Adipocyte (in vitro differentiated cells): ENCODE results near the gene MSH4.

Experiments used
- DNase-seq: peaks from one replicate; pipeline ENCODE4 v3.0.0-alpha.2; 2015; ENCODE audit warnings: low read depth
- H3K27me3 ChIP-seq: replicated peaks from 2 replicates; pipeline ENCODE4 v1.7.0; 2013; ENCODE audit warnings: mild to moderate bottlenecking, low read length, moderate library complexity; ENCODE audit not compliant: control insufficient read depth, insufficient read depth
- H3K36me3 ChIP-seq: 2 replicates; pipeline ENCODE4 v1.7.0; 2013; ENCODE audit warnings: low read length, mild to moderate bottlenecking, moderate library complexity; ENCODE audit not compliant: control insufficient read depth, insufficient read depth, severe bottlenecking
- H3K4me1 ChIP-seq: 2 replicates; pipeline ENCODE4 v1.7.0; 2013; ENCODE audit warnings: mild to moderate bottlenecking, low read length, moderate library complexity; ENCODE audit not compliant: control insufficient read depth, insufficient read depth
- H3K4me3 ChIP-seq: 2 replicates; pipeline ENCODE4 v1.7.0; 2013; ENCODE audit warnings: mild to moderate bottlenecking, low read length, moderate library complexity
- H3K9ac ChIP-seq: 2 replicates; pipeline ENCODE4 v1.7.0; 2013; ENCODE audit warnings: mild to moderate bottlenecking, low read length, moderate library complexity
- H3K9me3 ChIP-seq: 2 replicates; pipeline ENCODE4 v1.7.0; 2013; ENCODE audit warnings: mild to moderate bottlenecking, low read length, moderate library complexity; ENCODE audit not compliant: control insufficient read depth

Gene MSH4

DNA sequence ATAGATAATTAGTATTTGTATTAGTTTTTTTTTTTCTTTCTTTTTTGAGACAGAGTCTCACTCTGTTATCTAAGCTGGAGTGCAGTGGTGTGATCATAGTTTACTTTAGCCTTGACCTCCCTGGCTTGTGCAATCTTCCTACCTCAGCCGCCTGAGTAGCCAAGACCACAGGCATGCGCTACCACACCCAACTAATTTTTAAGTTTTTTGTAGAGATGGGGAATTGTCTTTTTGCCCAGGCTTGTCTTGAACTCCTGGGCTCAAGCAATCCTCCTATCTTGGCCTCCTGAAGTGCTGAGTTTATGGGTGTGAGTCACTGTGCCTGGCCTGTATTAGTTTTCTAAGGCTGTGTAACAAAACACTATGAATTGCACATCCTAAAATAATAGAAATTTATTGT, 58.3 kb downstream of the MSH4 start:
- Histone ChIP-seq H3K9ac (no peak overlapping the region), H3K27me3 (no peaks in the 10 kb centered on the region), H3K4me1 (no peaks in the 10 kb centered on the region), H3K36me3 (no peaks in the 10 kb centered on the region), H3K9me3 (no peaks in the 10 kb centered on the region), H3K4me3 (no peak overlapping the region)
- peak; percentile 43 for DNase-seq

DNA sequence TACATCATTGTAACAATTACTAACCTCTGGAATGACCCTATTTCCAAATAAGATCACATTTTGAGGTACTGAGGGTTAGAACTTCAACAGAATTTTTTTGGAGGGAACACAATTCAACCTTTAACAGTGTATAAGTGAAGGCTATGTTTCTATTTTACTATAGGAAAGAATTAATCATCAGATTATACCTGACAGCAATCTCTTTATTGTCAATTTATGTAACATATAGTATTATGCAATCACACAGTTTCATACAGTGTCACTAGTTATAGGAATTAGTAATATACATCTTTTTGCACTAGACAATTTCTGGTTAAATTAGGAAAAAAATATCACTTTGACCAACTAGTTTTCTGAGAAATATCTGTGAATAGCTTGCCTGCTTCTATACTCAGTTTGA, 59.1 kb downstream of the MSH4 start:
- Histone ChIP-seq H3K4me1 (no peaks in the 10 kb centered on the region), H3K27me3 (no peaks in the 10 kb centered on the region), H3K36me3 (no peaks in the 10 kb centered on the region), H3K9me3 (no peaks in the 10 kb centered on the region), H3K9ac (no peak overlapping the region), H3K4me3 (no peak overlapping the region)
- DNase-seq: no peak

DNA sequence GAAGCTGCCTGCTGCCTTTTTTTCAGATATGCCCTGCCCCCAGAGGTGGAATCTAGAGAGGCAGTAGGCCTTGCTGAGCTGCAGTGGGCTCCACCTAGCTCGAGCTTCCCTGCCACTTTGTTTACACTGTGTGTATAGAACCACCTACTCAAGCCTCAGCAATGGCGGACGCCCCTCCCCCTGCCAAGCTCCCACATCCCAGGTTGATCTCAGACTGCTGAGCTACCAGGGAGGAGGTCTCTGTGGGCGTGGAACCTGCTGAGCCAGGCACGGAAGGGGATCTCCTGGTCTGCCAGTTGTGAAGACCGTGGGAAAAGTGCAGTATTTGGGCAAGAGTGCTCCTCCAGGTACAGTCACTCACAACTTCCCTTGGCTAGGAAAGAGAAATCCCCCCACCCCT, 65.1 kb downstream of the MSH4 start:
- no peak overlapping the region for H3K9ac ChIP-seq
- no peak overlapping the region for H3K4me3 ChIP-seq
- no peak for DNase-seq
- H3K36me3 ChIP-seq: no peaks in the 10 kb centered on the region
- no peaks in the 10 kb centered on the region for H3K27me3 ChIP-seq
- no peaks in the 10 kb centered on the region for H3K9me3 ChIP-seq
- no peaks in the 10 kb centered on the region for H3K4me1 ChIP-seq

DNA sequence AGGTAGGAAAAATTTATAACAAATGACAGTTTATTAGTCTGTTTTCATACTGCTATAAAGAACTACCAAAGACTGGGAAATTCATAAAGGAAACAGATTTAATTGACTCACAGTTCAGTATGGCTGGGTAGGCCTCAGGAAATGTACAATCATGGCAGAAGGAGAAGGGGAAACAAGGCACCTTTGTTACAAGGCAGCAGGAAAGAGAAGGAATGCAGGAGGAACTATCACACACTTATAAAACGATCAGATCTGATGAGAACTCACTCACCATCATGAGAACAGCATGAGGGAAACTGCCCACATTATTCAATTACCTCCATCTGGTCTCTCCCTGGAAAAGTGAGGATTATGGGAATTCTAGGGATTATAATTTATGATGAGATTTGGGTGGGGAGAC, 74.3 kb downstream of the MSH4 start:
- Histone ChIP-seq H3K4me3 (no peak overlapping the region), H3K27me3 (no peaks in the 10 kb centered on the region), H3K4me1 (no peaks in the 10 kb centered on the region), H3K9me3 (no peaks in the 10 kb centered on the region), H3K36me3 (no peaks in the 10 kb centered on the region), H3K9ac (no peak overlapping the region)
- no peak for DNase-seq

DNA sequence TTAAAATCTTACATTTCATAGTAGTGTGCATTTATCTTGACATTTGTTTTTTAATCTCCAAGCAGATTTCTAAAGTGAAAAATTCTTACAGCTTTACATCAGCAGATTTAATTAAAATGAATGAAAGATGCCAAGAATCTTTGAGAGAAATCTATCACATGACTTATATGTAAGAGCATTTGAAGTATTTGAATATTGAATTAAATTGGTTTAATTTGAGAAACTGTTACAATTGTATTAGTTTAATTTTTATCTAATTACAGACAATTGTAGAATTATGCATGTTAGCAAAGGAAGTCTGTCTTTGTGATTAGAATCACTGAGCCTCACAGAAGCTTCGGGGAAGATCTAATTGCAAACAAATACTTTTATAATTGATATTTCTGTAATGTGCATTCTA, 83.3 kb downstream of the MSH4 start:
- DNase-seq: no peak
- no peaks in the 10 kb centered on the region for H3K4me1 ChIP-seq
- no peak overlapping the region for H3K9ac ChIP-seq
- no peaks in the 10 kb centered on the region for H3K9me3 ChIP-seq
- no peaks in the 10 kb centered on the region for H3K27me3 ChIP-seq
- no peaks in the 10 kb centered on the region for H3K36me3 ChIP-seq
- no peak overlapping the region for H3K4me3 ChIP-seq

DNA sequence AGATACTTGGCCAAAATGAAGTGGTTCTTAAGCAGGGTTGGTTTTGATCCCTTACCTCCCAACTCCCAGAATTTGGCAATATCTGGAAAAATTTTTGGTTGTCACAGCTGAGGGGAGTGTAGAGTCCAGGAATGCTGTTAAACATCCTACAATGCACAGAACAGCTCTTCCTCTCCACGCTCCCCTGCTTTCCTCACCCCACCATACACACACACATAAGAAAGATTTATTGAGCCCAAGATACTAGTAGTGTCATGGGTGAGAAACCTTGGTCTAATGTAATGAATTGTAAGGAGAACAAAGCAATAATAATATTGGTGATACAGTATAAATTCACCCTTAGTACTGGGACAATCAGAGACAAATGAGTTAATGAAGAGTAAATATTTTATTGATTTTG, 87.8 kb downstream of the MSH4 start:
- Histone ChIP-seq H3K36me3 (no peaks in the 10 kb centered on the region), H3K9ac (no peak overlapping the region), H3K9me3 (no peaks in the 10 kb centered on the region), H3K4me1 (no peaks in the 10 kb centered on the region), H3K27me3 (no peaks in the 10 kb centered on the region), H3K4me3 (no peak overlapping the region)
- no peak for DNase-seq

DNA sequence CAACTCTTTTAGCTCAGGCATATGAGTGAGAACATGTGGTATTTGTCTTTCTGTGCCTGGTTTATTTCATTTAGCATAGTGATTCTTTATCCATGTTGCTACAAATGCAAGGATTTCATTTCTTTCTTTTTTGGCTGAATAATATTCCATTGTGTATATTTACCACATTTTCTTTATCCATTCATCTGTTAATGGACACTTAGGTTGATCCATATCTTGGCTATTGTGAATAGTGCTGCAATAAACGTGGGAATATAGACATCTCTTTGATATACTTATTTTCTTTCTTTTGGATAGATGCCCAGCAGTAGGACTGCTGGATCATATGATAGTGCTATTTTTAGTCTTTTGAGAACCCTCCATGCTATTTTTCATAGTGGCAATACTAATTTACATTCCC, 104.7 kb downstream of the MSH4 start:
- no peak for DNase-seq

DNA sequence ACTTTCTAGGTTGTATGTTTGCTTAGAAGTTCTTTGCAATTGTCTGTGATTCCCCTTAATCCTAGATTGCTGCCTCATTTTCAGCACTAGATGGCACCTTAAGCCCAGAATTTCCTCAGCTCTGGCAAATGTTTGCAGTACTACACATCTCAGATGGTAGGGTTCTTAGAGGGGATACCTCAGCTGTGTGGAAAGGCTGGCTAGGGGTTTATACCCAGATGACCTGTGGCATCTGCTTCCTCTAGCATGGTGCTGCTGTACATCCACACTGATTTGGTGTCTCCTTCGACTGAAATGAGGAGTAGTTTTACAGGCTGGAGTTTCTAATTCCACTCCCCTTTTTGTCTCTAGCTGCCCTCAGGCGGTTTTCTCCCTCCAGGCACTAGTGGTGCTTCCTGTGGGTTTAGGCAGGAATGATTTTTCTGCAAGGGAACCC, 112.1 kb downstream of the MSH4 start:
- no peaks in the 10 kb centered on the region for H3K36me3 ChIP-seq
- DNase-seq: peak; percentile 80
- H3K4me3 ChIP-seq: no peak overlapping the region
- H3K9me3 ChIP-seq: peaks cover 4% of the 10 kb centered on the region
- H3K27me3 ChIP-seq: no peaks in the 10 kb centered on the region
- H3K9ac ChIP-seq: no peak overlapping the region
- H3K4me1 ChIP-seq: no peaks in the 10 kb centered on the region

More for the DNA sequence above, 104.7 kb downstream of the MSH4 start:
- Histone ChIP-seq H3K36me3 (no peaks in the 10 kb centered on the region), H3K9ac (no peak overlapping the region), H3K9me3 (peaks cover 2% of the 10 kb centered on the region), H3K27me3 (no peaks in the 10 kb centered on the region), H3K4me3 (no peak overlapping the region), H3K4me1 (no peaks in the 10 kb centered on the region)

DNA sequence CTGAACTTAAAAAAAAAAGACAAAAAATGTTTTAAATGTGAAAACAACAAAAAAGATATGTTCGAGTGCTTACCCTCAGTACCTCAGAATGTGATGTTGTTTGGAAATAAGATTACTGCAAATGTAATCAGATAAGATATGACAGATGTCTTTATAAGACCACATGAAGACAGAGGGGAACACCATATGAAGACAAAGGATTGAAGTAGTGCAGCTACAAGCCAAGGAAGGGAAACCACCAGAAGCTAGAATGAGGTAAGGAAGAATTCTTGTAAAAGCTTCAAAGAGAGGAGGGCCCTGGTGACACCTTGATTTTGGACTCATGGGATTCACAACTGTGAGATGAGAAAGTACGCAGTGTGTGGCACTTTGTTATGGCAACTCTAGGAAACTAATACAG, 120.2 kb downstream of the MSH4 start:
- Histone ChIP-seq H3K9me3 (no peaks in the 10 kb centered on the region), H3K4me3 (no peak overlapping the region), H3K4me1 (no peaks in the 10 kb centered on the region), H3K36me3 (no peaks in the 10 kb centered on the region), H3K27me3 (no peaks in the 10 kb centered on the region), H3K9ac (no peak overlapping the region)
- no peak for DNase-seq

DNA sequence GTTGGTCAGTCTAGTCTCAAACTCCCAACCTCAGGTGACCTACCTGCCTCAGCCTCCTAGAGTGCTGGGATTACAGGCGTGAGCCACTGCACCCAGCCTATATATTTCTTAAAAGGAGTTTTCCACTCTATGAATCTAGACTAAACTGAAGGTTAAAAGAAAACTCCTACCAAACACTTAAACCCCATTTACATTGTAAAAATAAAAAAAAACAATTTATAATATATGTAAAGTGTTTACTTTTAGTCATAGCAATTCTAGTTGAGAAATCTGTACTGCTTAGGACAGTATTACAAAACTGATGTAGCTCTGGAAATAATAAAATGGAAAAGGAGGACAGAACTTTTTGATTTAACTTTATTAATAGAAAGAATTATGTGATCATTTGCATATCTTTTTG, 126.0 kb downstream of the MSH4 start:
- H3K9me3 ChIP-seq: peaks cover 2% of the 10 kb centered on the region
- no peak overlapping the region for H3K9ac ChIP-seq
- no peaks in the 10 kb centered on the region for H3K36me3 ChIP-seq
- H3K4me1 ChIP-seq: no peaks in the 10 kb centered on the region
- DNase-seq: peak; percentile 48
- H3K27me3 ChIP-seq: no peaks in the 10 kb centered on the region
- no peak overlapping the region for H3K4me3 ChIP-seq

DNA sequence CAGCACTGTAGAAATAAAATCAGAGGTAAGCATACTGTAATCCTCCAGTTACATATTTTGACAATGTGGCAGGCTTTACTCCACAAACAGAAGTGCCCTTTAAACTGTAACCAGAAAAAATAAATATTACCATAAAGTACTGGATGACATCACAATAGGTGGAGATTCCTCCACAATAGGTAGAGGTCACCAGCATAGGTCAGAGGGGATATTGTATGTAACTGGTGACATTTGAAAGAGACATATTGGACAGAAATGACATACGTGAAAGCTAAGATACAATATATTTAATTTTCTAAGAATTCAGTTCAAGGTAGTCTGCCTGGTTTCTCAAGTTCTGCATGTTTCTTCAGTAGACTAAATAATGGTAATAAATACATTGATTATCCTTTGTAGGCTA, 135.6 kb downstream of the MSH4 start, which contains the start of gene ASB17:
ASB17 (minus strand) TSS at position 101 of the 400 bp plus-strand sequence. CDS start 113 bp downstream, outside the sequence.
- Histone ChIP-seq H3K36me3 (no peaks in the 10 kb centered on the region), H3K4me1 (no peaks in the 10 kb centered on the region), H3K27me3 (no peaks in the 10 kb centered on the region), H3K4me3 (no peak within 1 kb of the TSS), H3K9me3 (no peaks in the 10 kb centered on the region), H3K9ac (no peak within 1 kb of the TSS)
- no peak for DNase-seq

DNA sequence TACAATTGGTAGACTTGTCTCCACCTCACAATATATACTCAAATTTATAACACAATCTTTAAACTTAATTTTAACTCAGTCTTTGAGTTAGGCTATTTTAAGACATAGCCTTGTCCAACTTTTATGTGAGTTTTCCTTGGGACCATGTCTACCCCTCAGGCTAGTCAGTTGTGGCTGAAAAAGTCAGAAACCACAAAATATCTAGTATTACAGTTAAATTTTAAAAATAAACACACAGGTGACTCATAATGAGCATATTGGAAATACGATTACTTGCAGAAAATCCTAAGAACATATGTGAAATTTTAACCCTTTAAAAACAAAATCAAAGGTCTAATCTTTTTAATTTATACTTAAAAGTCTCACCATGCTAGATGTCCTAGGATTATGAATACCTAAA, 140.4 kb downstream of the MSH4 start:
- H3K9me3 ChIP-seq: peaks cover 3% of the 10 kb centered on the region
- no peak overlapping the region for H3K4me3 ChIP-seq
- H3K27me3 ChIP-seq: no peaks in the 10 kb centered on the region
- no peaks in the 10 kb centered on the region for H3K36me3 ChIP-seq
- DNase-seq: peak; percentile 72
- no peaks in the 10 kb centered on the region for H3K4me1 ChIP-seq
- H3K9ac ChIP-seq: no peak overlapping the region
